ENCODE results near the gene POLR2H. TPM values are rescaled to one million over a fixed set of nuclear protein-coding genes. Genes with fewer than 3 reads are reported as not detected.

POLR2H gene
- total RNA-seq, 1 donor from 2014 or later: 49.8 TPM

GRCh38 chr3:184361932-184362667, 590 bp downstream of the POLR2H start:
- no peak for TF ChIP-seq CTCF (IDR thresholded peaks at IDR 0.05)
- H3K36me3 Mint-ChIP-seq (ENCODE audit: low read depth): peaks cover 10% of the 10 kb centered on the region
- H3K4me1 Mint-ChIP-seq (ENCODE audit: low read depth): peaks cover 34% of the 10 kb centered on the region
- DNase-seq (ENCODE audit: low spot score): peak; percentile 87
- H3K27me3 Mint-ChIP-seq (ENCODE audit: low read depth): no peaks in the 10 kb centered on the region
- H3K9me3 Mint-ChIP-seq (ENCODE audit: low read depth): no peaks in the 10 kb centered on the region
- H3K4me3 Mint-ChIP-seq (ENCODE audit: unreplicated experiment): peak overlapping the region; percentile 98
- H3K27ac Mint-ChIP-seq (ENCODE audit: unreplicated experiment): peak overlapping the region; percentile 99

GRCh38 chr3:184362668-184363546, 1.4 kb downstream of the POLR2H start:
- peak; percentile 98 for DNase-seq (ENCODE audit: low spot score)
- peak overlapping the region; percentile 98 for H3K4me3 Mint-ChIP-seq (ENCODE audit: unreplicated experiment)
- H3K4me1 Mint-ChIP-seq (ENCODE audit: low read depth): peaks cover 42% of the 10 kb centered on the region
- H3K27me3 Mint-ChIP-seq (ENCODE audit: low read depth): no peaks in the 10 kb centered on the region
- peaks cover 10% of the 10 kb centered on the region for H3K36me3 Mint-ChIP-seq (ENCODE audit: low read depth)
- H3K27ac Mint-ChIP-seq (ENCODE audit: unreplicated experiment): peak overlapping the region; percentile 99
- TF ChIP-seq CTCF (IDR thresholded peaks at IDR 0.05): peak; percentile 83
- H3K9me3 Mint-ChIP-seq (ENCODE audit: low read depth): no peaks in the 10 kb centered on the region

- peak overlapping the region; percentile 85 for H3K27ac Mint-ChIP-seq (ENCODE audit: unreplicated experiment)
- peaks cover 14% of the 10 kb centered on the region for H3K36me3 Mint-ChIP-seq (ENCODE audit: low read depth)
- H3K4me3 Mint-ChIP-seq (ENCODE audit: unreplicated experiment): no peak overlapping the region
Observed at GRCh38 chr3:184366619-184367289, 5.2 kb downstream of the POLR2H start.

GRCh38 chr3:184368116-184368515, 6.6 kb downstream of the POLR2H start:
- Mint-ChIP-seq H3K27me3 (ENCODE audit: low read depth) (no peaks in the 10 kb centered on the region), H3K27ac (ENCODE audit: unreplicated experiment) (peak overlapping the region; percentile 91), H3K36me3 (ENCODE audit: low read depth) (peaks cover 14% of the 10 kb centered on the region), H3K9me3 (ENCODE audit: low read depth) (no peaks in the 10 kb centered on the region), H3K4me3 (ENCODE audit: unreplicated experiment) (peak overlapping the region; percentile 1), H3K4me1 (ENCODE audit: low read depth) (peaks cover 75% of the 10 kb centered on the region)
- no peak for TF ChIP-seq CTCF (IDR thresholded peaks at IDR 0.05)
- no peak for DNase-seq (ENCODE audit: low spot score)

More at GRCh38 chr3:184366619-184367289, 5.2 kb downstream of the POLR2H start:
- no peak for TF ChIP-seq CTCF (IDR thresholded peaks at IDR 0.05)
- Mint-ChIP-seq H3K27me3 (ENCODE audit: low read depth) (no peaks in the 10 kb centered on the region), H3K4me1 (ENCODE audit: low read depth) (peaks cover 64% of the 10 kb centered on the region), H3K9me3 (ENCODE audit: low read depth) (no peaks in the 10 kb centered on the region)
- no peak for DNase-seq (ENCODE audit: low spot score)

Data from chondrocyte (in vitro differentiated cells).